Progenitor cell of endocrine pancreas (in vitro differentiated cells): ENCODE measurements around the gene FOXD4L6. TPM values are rescaled to one million over a fixed set of nuclear protein-coding genes. Genes with fewer than 3 reads are reported as not detected.
"Not testable (repeated sequence)": the region's sequence is repeated elsewhere in the genome, so short reads cannot be mapped to it uniquely, and the experiment has no call there.

Experiments used
- DNase-seq: peaks from one replicate; pipeline ENCODE4 v3.0.0; 2021; ENCODE audit warnings: low spot score; ENCODE audit not compliant: unreplicated experiment
- H3K27ac Mint-ChIP-seq: 2 replicates; pipeline ENCODE4 v1.8.0; 2021; ENCODE audit warnings: mild to moderate bottlenecking, moderate library complexity, mixed read lengths
- H3K27me3 Mint-ChIP-seq: 2 replicates; pipeline ENCODE4 v1.8.0; 2021; ENCODE audit warnings: mixed read lengths
- H3K36me3 Mint-ChIP-seq: 2 replicates; pipeline ENCODE4 v1.8.0; 2022; ENCODE audit warnings: mixed read lengths; ENCODE audit not compliant: insufficient read depth
- H3K4me1 Mint-ChIP-seq: 2 replicates; pipeline ENCODE4 v1.8.0; 2021; ENCODE audit warnings: low read depth, mixed read lengths
- H3K4me3 Mint-ChIP-seq: 2 replicates; pipeline ENCODE4 v1.8.0; 2021; ENCODE audit warnings: low read depth, mild to moderate bottlenecking, moderate library complexity, mixed read lengths
- H3K9me3 Mint-ChIP-seq: 2 replicates; pipeline ENCODE4 v1.8.0; 2021; ENCODE audit warnings: low read depth, mixed read lengths
- long read RNA-seq: library from polyadenylated mRNA; unstranded; transcript quantifications from one replicate; pipeline ENCODE4 v2.0.0, GENCODE V29; 2020
- total RNA-seq: library from RNA; stranded (reverse); gene quantifications from 2 replicates; pipeline ENCODE4 v1.2.1, GENCODE V29; 2021

Gene FOXD4L6
- not detected in 2 replicates for total RNA-seq
- long read RNA-seq = 0 reads

- not testable (repeated sequence) for H3K36me3 Mint-ChIP-seq, DNase-seq, H3K4me3 Mint-ChIP-seq, H3K9me3 Mint-ChIP-seq, H3K4me1 Mint-ChIP-seq, H3K27me3 Mint-ChIP-seq, H3K27ac Mint-ChIP-seq
These were observed at the start of gene FOXD4L6 for GRCh38 chr9:41128581-41128980. FOXD4L6 (minus strand) TSS chr9:41128681; CDS start chr9:41128383, 298 bp downstream.

- H3K36me3 Mint-ChIP-seq, H3K4me3 Mint-ChIP-seq, DNase-seq, H3K9me3 Mint-ChIP-seq, H3K27ac Mint-ChIP-seq, H3K4me1 Mint-ChIP-seq, H3K27me3 Mint-ChIP-seq: not testable (repeated sequence)
These were observed 46.5 kb upstream of the FOXD4L6 start for GRCh38 chr9:41174994-41175393.

- not testable (repeated sequence) for H3K36me3 Mint-ChIP-seq, H3K27ac Mint-ChIP-seq, H3K27me3 Mint-ChIP-seq, H3K4me1 Mint-ChIP-seq, H3K9me3 Mint-ChIP-seq, H3K4me3 Mint-ChIP-seq, DNase-seq
These were observed 21.6 kb upstream of the FOXD4L6 start for GRCh38 chr9:41150116-41150515.

GRCh38 chr9:41141878-41142277 is 13.4 kb upstream of the FOXD4L6 start:
- not testable (repeated sequence) for DNase-seq, H3K27me3 Mint-ChIP-seq, H3K4me3 Mint-ChIP-seq, H3K9me3 Mint-ChIP-seq, H3K36me3 Mint-ChIP-seq, H3K4me1 Mint-ChIP-seq, H3K27ac Mint-ChIP-seq

- DNase-seq, H3K27ac Mint-ChIP-seq, H3K4me3 Mint-ChIP-seq, H3K9me3 Mint-ChIP-seq, H3K36me3 Mint-ChIP-seq, H3K4me1 Mint-ChIP-seq, H3K27me3 Mint-ChIP-seq: not testable (repeated sequence)
These were observed 1.6 kb downstream of the FOXD4L6 start for GRCh38 chr9:41126746-41127446.

- not testable (repeated sequence) for H3K36me3 Mint-ChIP-seq, H3K4me1 Mint-ChIP-seq, H3K9me3 Mint-ChIP-seq, H3K27ac Mint-ChIP-seq, DNase-seq, H3K27me3 Mint-ChIP-seq, H3K4me3 Mint-ChIP-seq
These were observed 2.5 kb downstream of the FOXD4L6 start for GRCh38 chr9:41125936-41126335.

- not testable (repeated sequence) for DNase-seq, H3K36me3 Mint-ChIP-seq, H3K27me3 Mint-ChIP-seq, H3K4me3 Mint-ChIP-seq, H3K4me1 Mint-ChIP-seq, H3K9me3 Mint-ChIP-seq, H3K27ac Mint-ChIP-seq
These were observed 3.3 kb downstream of the FOXD4L6 start for GRCh38 chr9:41125109-41125658.

GRCh38 chr9:41124250-41125108 is 4.0 kb downstream of the FOXD4L6 start:
- not testable (repeated sequence) for H3K4me1 Mint-ChIP-seq, DNase-seq, H3K27ac Mint-ChIP-seq, H3K4me3 Mint-ChIP-seq, H3K27me3 Mint-ChIP-seq, H3K9me3 Mint-ChIP-seq, H3K36me3 Mint-ChIP-seq

GRCh38 chr9:41123812-41124211 is 4.7 kb downstream of the FOXD4L6 start:
- H3K4me1 Mint-ChIP-seq, H3K9me3 Mint-ChIP-seq: not testable (repeated sequence)

GRCh38 chr9:41123396-41123795 is 5.1 kb downstream of the FOXD4L6 start:
- H3K27me3 Mint-ChIP-seq, DNase-seq, H3K4me1 Mint-ChIP-seq, H3K9me3 Mint-ChIP-seq, H3K36me3 Mint-ChIP-seq, H3K4me3 Mint-ChIP-seq, H3K27ac Mint-ChIP-seq: not testable (repeated sequence)

More at GRCh38 chr9:41123812-41124211, 4.7 kb downstream of the FOXD4L6 start:
- H3K27me3 Mint-ChIP-seq, H3K4me3 Mint-ChIP-seq, H3K27ac Mint-ChIP-seq, DNase-seq, H3K36me3 Mint-ChIP-seq: not testable (repeated sequence)

- not testable (repeated sequence) for H3K4me1 Mint-ChIP-seq, H3K9me3 Mint-ChIP-seq, H3K27ac Mint-ChIP-seq, H3K36me3 Mint-ChIP-seq, DNase-seq, H3K27me3 Mint-ChIP-seq, H3K4me3 Mint-ChIP-seq
These were observed 7.8 kb downstream of the FOXD4L6 start for GRCh38 chr9:41120696-41121095.

- not testable (repeated sequence) for H3K27ac Mint-ChIP-seq, H3K4me3 Mint-ChIP-seq, H3K4me1 Mint-ChIP-seq, H3K27me3 Mint-ChIP-seq, H3K36me3 Mint-ChIP-seq, DNase-seq, H3K9me3 Mint-ChIP-seq
These were observed 8.8 kb downstream of the FOXD4L6 start for GRCh38 chr9:41119719-41120118.

GRCh38 chr9:41119311-41119710 is 9.2 kb downstream of the FOXD4L6 start:
- H3K4me1 Mint-ChIP-seq, H3K27ac Mint-ChIP-seq, H3K9me3 Mint-ChIP-seq, H3K36me3 Mint-ChIP-seq, H3K27me3 Mint-ChIP-seq, H3K4me3 Mint-ChIP-seq, DNase-seq: not testable (repeated sequence)
